Lung (tissue), 12 donors: ENCODE measurements around the gene CDKL1. TPM values are rescaled to one million over a fixed set of nuclear protein-coding genes. Genes with fewer than 3 reads are reported as not detected.
A peak's percentile ranks its signal among the peaks of the same experiment; 100 is the strongest.

ENCODE experiments used
- ATAC-seq: fragments of 200-7000 bp; cut with Tn5 transposase; one replicate; pipeline ENCODE4 v1.9.1; 2020; ENCODE audit warnings: moderate number of reproducible peaks; ENCODE audit not compliant: insufficient read depth, low FRiP score
- DNase-seq, 3 donors: peaks; one replicate each; pipeline ENCODE4 v3.0.0-alpha.2; 2013 to 2017
- H3K27ac ChIP-seq, 2 donors: one replicate each; pipeline ENCODE4 v1.5.1; 2013; ENCODE audit warnings: mild to moderate bottlenecking in 2 of 2, moderate library complexity in 2 of 2, control low read depth in 1 of 2, inconsistent platforms in 1 of 2, low read depth in 1 of 2, low read length in 1 of 2
- H3K27me3 ChIP-seq, 3 donors: one replicate each; pipeline ENCODE4 v1.5.1; 2013; ENCODE audit warnings: low read length in 2 of 3; ENCODE audit not compliant: control insufficient read depth in 3 of 3, insufficient read depth in 3 of 3
- H3K36me3 ChIP-seq, 4 donors: one replicate each; pipeline ENCODE4 v1.5.1; 2013; ENCODE audit warnings: low read length in 4 of 4, mild to moderate bottlenecking in 1 of 4, moderate library complexity in 1 of 4; ENCODE audit not compliant: control insufficient read depth in 4 of 4, insufficient read depth in 4 of 4
- H3K4me1 ChIP-seq, 5 donors: one replicate each; pipeline ENCODE4 v1.5.1; 2013; ENCODE audit warnings: low read length in 5 of 5, mild to moderate bottlenecking in 2 of 5, moderate library complexity in 1 of 5; ENCODE audit not compliant: control insufficient read depth in 5 of 5, insufficient read depth in 5 of 5
- H3K4me3 ChIP-seq: one replicate; pipeline ENCODE4 v1.5.1; 2013; ENCODE audit warnings: mild to moderate bottlenecking, control low read depth, moderate library complexity
- H3K9ac ChIP-seq, 2 donors: one replicate each; pipeline ENCODE4 v1.5.1; 2013; ENCODE audit warnings: low read length in 2 of 2, control low read depth in 1 of 2; ENCODE audit not compliant: insufficient read depth in 1 of 2
- H3K9me3 ChIP-seq, 4 donors: one replicate each; pipeline ENCODE4 v1.5.1; 2013; ENCODE audit warnings: low read length in 3 of 4, mild to moderate bottlenecking in 1 of 4, moderate library complexity in 1 of 4; ENCODE audit not compliant: control insufficient read depth in 4 of 4, insufficient read depth in 3 of 4
- CTCF ChIP-seq: IDR thresholded peaks from 2 replicates; pipeline ENCODE4 v1.5.1; 2012; ENCODE audit warnings: mild to moderate bottlenecking; ENCODE audit errors: control extremely low read depth, extremely low read depth
- WGBS, 2 donors: extraction: QIAGEN DNeasy Blood & Tissue Kit; methylation state at CpG; one replicate each; pipeline ENCODE4 v1.1.7; 2013; 5-methylcytosine and 5-hydroxymethylcytosine counted together
- polyA plus RNA-seq, 2 donors: library from polyadenylated mRNA; stranded (reverse); fragments of 200-250 nt; gene quantifications; one replicate each; pipeline ENCODE4 v1.2.1, GENCODE V29; 2013
- total RNA-seq, 2 donors: library from RNA; depleted of rRNA in 1 of 2; stranded (reverse); fragments of >200 nt in 1 of 2; gene quantifications; one replicate each; pipeline ENCODE4 v1.2.1, GENCODE V29; 2014 to 2021
- donor health status: control.
- donor health status: control.
- donor health status: Bipolar disorder and iron deficiency.
- donor health status: healthy.
- donor health status: DM: yes; HTN: yes; CAD: no.

Gene CDKL1
- total and polyA plus RNA-seq, 4 donors = 3.8 to 28.2 (median 16.3) TPM

GRCh38 chr14:50342221-50343078 lies 54.2 kb downstream of the CDKL1 start:
- H3K27me3 ChIP-seq = no peaks in the 10 kb centered on the region
- peak overlapping the region in 1 of 2 donors; percentile 9 for H3K27ac ChIP-seq
- H3K4me1 ChIP-seq = peaks cover 0 to 32% (median 7%) of the 10 kb centered on the region in 5 donors
- peaks cover 0 to 3% (median 2%) of the 10 kb centered on the region in 4 donors for H3K36me3 ChIP-seq
- no peak overlapping the region for H3K4me3 ChIP-seq
- DNase-seq (peak; percentile 68 to 88 (median 81)), ATAC-seq (peak; percentile 48)
- H3K9ac ChIP-seq = peak overlapping the region in 1 of 2 donors; percentile 70
- H3K9me3 ChIP-seq = no peaks in the 10 kb centered on the region
- WGBS, 2 donors = 13 to 26% methylated on average over 8 of the region's 8 CpGs
- TF ChIP-seq CTCF = peak; percentile 11

GRCh38 chr14:50340963-50341362 lies 55.7 kb downstream of the CDKL1 start:
- H3K4me1 ChIP-seq = peaks cover 2 to 36% (median 7%) of the 10 kb centered on the region in 5 donors
- no peaks in the 10 kb centered on the region for H3K27me3 ChIP-seq
- no peak for DNase-seq
- ATAC-seq = no peak
- 92 to 97% methylated on average over 9 of the region's 9 CpGs for WGBS, 2 donors
- no peaks in the 10 kb centered on the region for H3K9me3 ChIP-seq
- no peak overlapping the region for H3K27ac ChIP-seq
- H3K9ac ChIP-seq = no peak overlapping the region
- no peak overlapping the region for H3K4me3 ChIP-seq
- peaks cover 0 to 3% (median 2%) of the 10 kb centered on the region in 4 donors for H3K36me3 ChIP-seq
- no peak for TF ChIP-seq CTCF

- 74 to 77% methylated on average over 5 of the region's 5 CpGs for WGBS, 2 donors
Measured at GRCh38 chr14:50340045-50340444, 56.6 kb downstream of the CDKL1 start.

More at GRCh38 chr14:50340045-50340444, 56.6 kb downstream of the CDKL1 start:
- peak overlapping the region in 1 of 2 donors; percentile 20 for H3K27ac ChIP-seq
- no peak overlapping the region for H3K4me3 ChIP-seq
- H3K9ac ChIP-seq = no peak overlapping the region
- H3K36me3 ChIP-seq = peaks cover 0 to 3% (median 2%) of the 10 kb centered on the region in 4 donors
- no peaks in the 10 kb centered on the region for H3K9me3 ChIP-seq
- peaks cover 6 to 39% (median 12%) of the 10 kb centered on the region in 5 donors for H3K4me1 ChIP-seq
- H3K27me3 ChIP-seq = no peaks in the 10 kb centered on the region
- no peak for ATAC-seq
- TF ChIP-seq CTCF = no peak
- no peak for DNase-seq
